GM23248 (cell line): ENCODE measurements around the gene CD84. TPM values are rescaled to one million over a fixed set of nuclear protein-coding genes. Genes with fewer than 3 reads are reported as not detected.
"Not testable (repeated sequence)": the region's sequence is repeated elsewhere in the genome, so short reads cannot be mapped to it uniquely, and the experiment has no call there.

Experiments
- DNase-seq: peaks from one replicate; pipeline ENCODE4 v3.0.0-alpha.2; 2015
- H2AFZ ChIP-seq: fragments of 200-600 bp; sonication (generic); 2 replicates; pipeline ENCODE4 v1.6.1; 2016; ENCODE audit warnings: antibody characterized with exemption
- H3F3A ChIP-seq: fragments of 200-600 bp; sonication (generic); 2 replicates; pipeline ENCODE4 v1.6.1; 2016; ENCODE audit warnings: mild to moderate bottlenecking, antibody characterized with exemption, mixed run types; ENCODE audit not compliant: insufficient read depth
- H3K27ac ChIP-seq: fragments of 200-600 bp; sonication (generic); 2 replicates; pipeline ENCODE4 v1.5.1; 2016; ENCODE audit warnings: mild to moderate bottlenecking
- H3K27me3 ChIP-seq: fragments of 200-600 bp; sonication (generic); replicated peaks from 2 replicates; pipeline ENCODE4 v1.6.1; 2016; ENCODE audit warnings: mild to moderate bottlenecking; ENCODE audit not compliant: insufficient read depth
- H3K36me3 ChIP-seq: fragments of 200-600 bp; sonication (generic); 2 replicates; pipeline ENCODE4 v1.6.1; 2016; ENCODE audit warnings: low read depth, mild to moderate bottlenecking
- H3K4me1 ChIP-seq: fragments of 200-600 bp; sonication (generic); 2 replicates; pipeline ENCODE4 v1.6.1; 2016; ENCODE audit warnings: mild to moderate bottlenecking; ENCODE audit not compliant: insufficient read depth
- H3K4me2 ChIP-seq: fragments of 200-600 bp; sonication (generic); one replicate; pipeline ENCODE4 v1.6.1; 2016; ENCODE audit warnings: mild to moderate bottlenecking; ENCODE audit not compliant: unreplicated experiment
- H3K4me3 ChIP-seq: fragments of 200-600 bp; sonication (generic); 2 replicates; pipeline ENCODE4 v1.5.1; 2016; ENCODE audit warnings: mild to moderate bottlenecking
- H3K79me2 ChIP-seq: fragments of 200-600 bp; sonication (generic); 2 replicates; pipeline ENCODE4 v1.6.1; 2016; ENCODE audit warnings: mild to moderate bottlenecking; ENCODE audit not compliant: insufficient read depth
- H3K9ac ChIP-seq: fragments of 200-600 bp; sonication (generic); 2 replicates; pipeline ENCODE4 v1.6.1; 2016; ENCODE audit warnings: mild to moderate bottlenecking
- H3K9me2 ChIP-seq: fragments of 200-600 bp; sonication (generic); 2 replicates; pipeline ENCODE4 v1.6.1; 2016; ENCODE audit warnings: mixed run types, mild to moderate bottlenecking, moderate library complexity; ENCODE audit not compliant: insufficient read depth
- H3K9me3 ChIP-seq: fragments of 200-600 bp; sonication (generic); one replicate; pipeline ENCODE4 v1.6.1; 2017; ENCODE audit warnings: low read depth
- H4K20me1 ChIP-seq: fragments of 200-600 bp; sonication (generic); 2 replicates; pipeline ENCODE4 v1.6.0; 2016; ENCODE audit not compliant: insufficient read depth
- EZH2 ChIP-seq: fragments of 200-600 bp; sonication (generic); IDR thresholded peaks from 2 replicates; pipeline ENCODE4 v1.6.1; 2018; ENCODE audit warnings: antibody characterized with exemption, mild to moderate bottlenecking; ENCODE audit not compliant: insufficient read depth, poor library complexity, severe bottlenecking
- EZH2phosphoT487 ChIP-seq: fragments of 200-600 bp; sonication (generic); IDR thresholded peaks from 2 replicates; pipeline ENCODE4 v1.6.1; 2018; ENCODE audit warnings: antibody characterized with exemption, moderate library complexity, mild to moderate bottlenecking, low read depth; ENCODE audit not compliant: insufficient read depth
- WGBS, 2 experiments: methylation state at CpG; one replicate each; pipeline ENCODE4 v1.1.6; 2015 to 2017; ENCODE audit warnings: low lambda C conversion rate in 2 of 2, low coverage in 1 of 2; ENCODE audit errors: missing lambda C conversion rate in 2 of 2; 5-methylcytosine and 5-hydroxymethylcytosine counted together
- in situ Hi-C: fragments of 300-500 bp; cut with MboI; formaldehyde crosslinking; loops from 2 replicates; pipeline ENCODE4 v1.15.0; 2020
- polyA plus RNA-seq: library from polyadenylated mRNA; unstranded; fragments of >200 nt; fragmentation: Nextera tagmentation; extraction: Ambion mirVana; gene quantifications from 2 replicates; pipeline ENCODE4 v1.2.1, GENCODE V29; 2016
- total RNA-seq: library from RNA; depleted of rRNA; stranded (reverse); fragments of >200 nt; shearing (Covaris generic); gene quantifications from 2 replicates; pipeline ENCODE4 v1.2.3, GENCODE V29; 2014

Gene CD84
- total and polyA plus RNA-seq, 2 experiments from 2014 or later = not detected

GRCh38 chr1:160590488-160590887 lies 11.2 kb upstream of the CD84 start:
- Histone ChIP-seq H3K9ac (no peak overlapping the region), H3K9me3 (no peaks in the 10 kb centered on the region), H3K27ac (no peak overlapping the region), H3K4me1 (no peaks in the 10 kb centered on the region), H4K20me1 (no peaks in the 10 kb centered on the region), H2AFZ (no peak overlapping the region), H3K4me2 (no peak overlapping the region), H3F3A (no peaks in the 10 kb centered on the region), H3K36me3 (no peaks in the 10 kb centered on the region), H3K9me2 (no peaks in the 10 kb centered on the region), H3K4me3 (no peak overlapping the region), H3K27me3 (no peaks in the 10 kb centered on the region), H3K79me2 (no peaks in the 10 kb centered on the region)
- no peak for TF ChIP-seq EZH2
- 0% methylated on average over 1 of the region's 1 CpG for WGBS, 2 experiments
- in situ Hi-C loops = no loop called here
- DNase-seq = no peak

DNA sequence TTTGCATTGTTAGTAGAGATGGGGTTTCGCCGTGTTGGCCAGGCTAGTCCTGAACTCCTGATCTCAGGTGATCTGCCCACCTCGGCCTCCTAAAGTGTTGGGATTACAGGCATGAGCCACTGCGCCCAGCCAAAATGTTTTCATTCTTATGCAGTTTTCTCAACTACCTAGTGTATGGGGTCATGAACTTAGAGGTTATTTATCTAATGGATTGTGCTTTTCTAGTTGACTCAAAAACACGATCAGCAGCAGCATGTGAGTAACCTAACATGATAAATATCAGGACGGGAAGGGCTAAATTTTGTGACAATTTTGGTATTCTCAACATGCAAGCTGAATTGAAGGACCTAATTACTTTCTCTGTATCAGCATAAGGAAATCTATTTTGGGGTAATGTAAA lies 9.2 kb upstream of the CD84 start:
- H3K79me2 ChIP-seq = no peaks in the 10 kb centered on the region
- no peaks in the 10 kb centered on the region for H3K36me3 ChIP-seq
- H3K4me3 ChIP-seq = no peak overlapping the region
- in situ Hi-C loops = no loop called here
- H3K4me1 ChIP-seq = no peaks in the 10 kb centered on the region
- 39 to 45% methylated on average over 6 of the region's 6 CpGs for WGBS, 2 experiments
- TF ChIP-seq EZH2phosphoT487 (no peak), EZH2 (no peak)
- no peak overlapping the region for H3K27ac ChIP-seq
- no peak overlapping the region for H3K9ac ChIP-seq
- H3K9me2 ChIP-seq = no peaks in the 10 kb centered on the region
- H4K20me1 ChIP-seq = no peaks in the 10 kb centered on the region
- no peak overlapping the region for H3K4me2 ChIP-seq
- H3F3A ChIP-seq = no peaks in the 10 kb centered on the region
- H3K9me3 ChIP-seq = no peaks in the 10 kb centered on the region
- 0 out of 2 replicates have a peak, but pooled peaks cover 4% of the 10 kb centered on the region for H3K27me3 ChIP-seq
- DNase-seq = no peak
- no peak overlapping the region for H2AFZ ChIP-seq

DNA sequence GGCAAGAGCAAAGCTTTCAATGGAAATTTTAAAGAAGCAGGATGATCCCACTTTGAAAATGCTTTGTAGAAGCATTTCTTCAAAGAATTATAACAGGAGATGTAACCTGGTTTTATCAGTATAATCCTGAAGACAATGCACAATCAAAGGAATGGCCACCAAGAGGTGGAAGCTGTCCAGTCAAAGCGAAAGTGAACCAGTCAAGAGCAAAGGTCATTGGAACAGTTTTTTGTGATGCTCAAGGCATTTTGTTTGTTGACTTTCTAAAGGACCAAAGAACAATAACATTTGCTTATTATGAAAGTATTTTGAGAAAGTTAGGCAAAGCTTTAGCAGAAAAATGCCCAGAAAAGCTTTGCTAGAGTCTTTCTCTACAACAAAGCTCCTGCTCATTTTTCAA lies 5.5 kb upstream of the CD84 start:
- no peak overlapping the region for H3K4me2 ChIP-seq
- no peak overlapping the region for H3K27ac ChIP-seq
- no peak for DNase-seq
- no peaks in the 10 kb centered on the region for H4K20me1 ChIP-seq
- no peaks in the 10 kb centered on the region for H3K9me2 ChIP-seq
- no peaks in the 10 kb centered on the region for H3K36me3 ChIP-seq
- 10 to 21% methylated on average over 1 of the region's 1 CpG for WGBS, 2 experiments
- H3K4me3 ChIP-seq = no peak overlapping the region
- no peaks in the 10 kb centered on the region for H3F3A ChIP-seq
- TF ChIP-seq EZH2phosphoT487 = no peak
- no peak overlapping the region for H3K9ac ChIP-seq
- in situ Hi-C loops = no loop called here
- no peak overlapping the region for H2AFZ ChIP-seq
- H3K4me1 ChIP-seq = no peaks in the 10 kb centered on the region
- no peaks in the 10 kb centered on the region for H3K79me2 ChIP-seq
- no peaks in the 10 kb centered on the region for H3K9me3 ChIP-seq
- H3K27me3 ChIP-seq = 0 out of 2 replicates have a peak, but pooled peaks cover 4% of the 10 kb centered on the region

GRCh38 chr1:160582976-160583375 lies 3.7 kb upstream of the CD84 start:
- H3K27me3 ChIP-seq, H3K36me3 ChIP-seq, H3K9ac ChIP-seq, H3F3A ChIP-seq, H3K27ac ChIP-seq, H2AFZ ChIP-seq, H3K4me3 ChIP-seq, H3K4me1 ChIP-seq, DNase-seq, H3K79me2 ChIP-seq, H3K4me2 ChIP-seq, in situ Hi-C loops, H3K9me3 ChIP-seq, H4K20me1 ChIP-seq, H3K9me2 ChIP-seq: not testable (repeated sequence)
- 18 to 20% methylated on average over 2 of the region's 2 CpGs for WGBS, 2 experiments

GRCh38 chr1:160581961-160582360 lies 2.7 kb upstream of the CD84 start:
- H3K27ac ChIP-seq = no peak overlapping the region
- H3K9me2 ChIP-seq = no peaks in the 10 kb centered on the region
- H3K36me3 ChIP-seq = no peaks in the 10 kb centered on the region
- DNase-seq = no peak
- H3F3A ChIP-seq = no peaks in the 10 kb centered on the region
- H2AFZ ChIP-seq = no peak overlapping the region
- H3K9me3 ChIP-seq = no peaks in the 10 kb centered on the region
- H3K4me2 ChIP-seq = no peak overlapping the region
- H3K4me3 ChIP-seq = no peak overlapping the region
- TF ChIP-seq EZH2 (no peak), EZH2phosphoT487 (no peak)
- no peaks in the 10 kb centered on the region for H4K20me1 ChIP-seq
- no peaks in the 10 kb centered on the region for H3K79me2 ChIP-seq
- WGBS, 2 experiments = 4 to 5% methylated on average over 2 of the region's 2 CpGs
- H3K27me3 ChIP-seq = 0 out of 2 replicates have a peak, but pooled peaks cover 4% of the 10 kb centered on the region
- in situ Hi-C loops = no loop called here
- no peak overlapping the region for H3K9ac ChIP-seq
- H3K4me1 ChIP-seq = no peaks in the 10 kb centered on the region
